OCI-LY1 (cell line): ENCODE data around the gene CAMTA1.

Experiments
- CTCF ChIP-seq: fragments of 200-600 bp; sonication (generic), shearing (Covaris generic); IDR thresholded peaks from 2 replicates; pipeline ENCODE4 v1.5.1; 2017; ENCODE audit warnings: mild to moderate bottlenecking, antibody characterized with exemption, low read length, moderate library complexity, mixed read lengths
- EZH2 ChIP-seq: fragments of 200-600 bp; sonication (generic), shearing (Covaris generic); IDR thresholded peaks from 2 replicates; pipeline ENCODE4 v1.8.0; 2017; ENCODE audit warnings: borderline replicate concordance, mixed run types, mild to moderate bottlenecking, antibody characterized with exemption, low read length, moderate library complexity, mixed read lengths

GRCh38 chr1:7677111-7677510, 891.9 kb downstream of the CAMTA1 start:
- TF ChIP-seq CTCF = no peak
- no peak for TF ChIP-seq EZH2
